ENCODE measurements around the gene NAIP. TPM values are rescaled to one million over a fixed set of nuclear protein-coding genes. Genes with fewer than 3 reads are reported as not detected.
"Not testable (repeated sequence)": the region's sequence is repeated elsewhere in the genome, so short reads cannot be mapped to it uniquely, and the experiment has no call there.

NAIP gene
- total and polyA plus RNA-seq, 2 donors (not counting 1 experiment from before 2014, with no cell fraction given), result 2.7 to 3.8 TPM

DNA sequence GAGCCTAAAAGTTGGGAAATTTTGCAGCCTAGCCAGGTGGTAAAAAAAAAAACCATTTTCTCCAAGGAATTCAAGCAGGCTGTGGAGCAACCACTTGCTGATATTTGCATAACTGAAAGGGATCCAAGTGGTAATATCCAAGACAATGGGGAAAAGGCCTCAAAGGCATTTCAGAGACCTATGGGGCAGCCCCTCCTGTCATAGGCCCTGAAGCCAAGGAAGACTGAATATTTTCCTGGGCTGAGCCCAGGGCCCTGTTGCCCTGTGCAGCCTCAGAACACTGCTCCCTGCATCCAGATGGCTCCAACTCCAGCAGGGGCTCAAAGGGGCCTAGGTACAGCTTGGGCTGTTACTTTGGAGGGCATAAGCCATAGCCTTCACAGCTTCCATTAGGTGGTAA is 60.6 kb downstream of the NAIP start:
- H3K9me3 ChIP-seq (ENCODE audit: control insufficient read depth, insufficient read depth, low read depth, low read length); DNase-seq (ENCODE audit: low read depth in 2 of 2); H2AFZ ChIP-seq (ENCODE audit: low read length): not testable (repeated sequence)

DNA sequence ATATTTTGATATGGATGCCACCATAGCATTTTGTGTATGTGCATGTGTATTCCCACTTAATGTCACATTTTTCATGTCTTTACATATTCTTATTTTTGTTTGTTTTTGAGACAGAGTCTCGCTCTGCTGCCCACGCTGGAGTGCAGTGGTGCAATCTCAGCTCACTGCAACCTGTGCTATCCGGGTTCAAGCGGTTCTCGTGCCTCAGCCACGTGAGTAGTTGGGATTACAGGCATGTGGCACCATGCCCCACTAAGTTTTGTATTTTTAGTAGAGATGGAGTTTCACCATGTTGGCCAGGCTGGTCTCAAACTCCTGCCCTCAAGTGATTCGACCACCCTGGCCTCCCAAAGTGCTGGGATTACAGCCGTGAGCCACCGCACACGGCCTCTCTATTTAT is 72.1 kb downstream of the NAIP start:
- not testable (repeated sequence) for DNase-seq (ENCODE audit: low read depth in 2 of 2); H3K27me3 ChIP-seq (ENCODE audit: control insufficient read depth, insufficient read depth, low read length); H3K79me2 ChIP-seq (ENCODE audit: control insufficient read depth, insufficient read depth, low read length); H3K9me3 ChIP-seq (ENCODE audit: control insufficient read depth, insufficient read depth, low read depth, low read length); H4K20me1 ChIP-seq (ENCODE audit: control insufficient read depth, extremely low read depth, insufficient read depth, low read length); H3K4me1 ChIP-seq (ENCODE audit: control insufficient read depth, extremely low read depth, insufficient read depth, low read length); H2AFZ ChIP-seq (ENCODE audit: low read length); H3K36me3 ChIP-seq (ENCODE audit: control insufficient read depth, insufficient read depth, low read length); H3K9ac ChIP-seq (ENCODE audit: insufficient read depth, low read length); H3K4me2 ChIP-seq (ENCODE audit: extremely low read depth, insufficient read depth, low read length); H3K27ac ChIP-seq (ENCODE audit: insufficient read depth, low read length); H3K4me3 ChIP-seq (replicated peaks in 1 of 4; ENCODE audit: control extremely low read depth in 1 of 4, insufficient read depth in 1 of 4, low read depth in 3 of 4, low read length in 4 of 4)

More for the DNA sequence above, 60.6 kb downstream of the NAIP start:
- not testable (repeated sequence) for H4K20me1 ChIP-seq (ENCODE audit: control insufficient read depth, extremely low read depth, insufficient read depth, low read length); H3K4me1 ChIP-seq (ENCODE audit: control insufficient read depth, extremely low read depth, insufficient read depth, low read length); H3K9ac ChIP-seq (ENCODE audit: insufficient read depth, low read length); H3K27me3 ChIP-seq (ENCODE audit: control insufficient read depth, insufficient read depth, low read length); H3K27ac ChIP-seq (ENCODE audit: insufficient read depth, low read length); H3K79me2 ChIP-seq (ENCODE audit: control insufficient read depth, insufficient read depth, low read length); H3K4me3 ChIP-seq (replicated peaks in 1 of 4; ENCODE audit: control extremely low read depth in 1 of 4, insufficient read depth in 1 of 4, low read depth in 3 of 4, low read length in 4 of 4); H3K36me3 ChIP-seq (ENCODE audit: control insufficient read depth, insufficient read depth, low read length); H3K4me2 ChIP-seq (ENCODE audit: extremely low read depth, insufficient read depth, low read length)

DNA sequence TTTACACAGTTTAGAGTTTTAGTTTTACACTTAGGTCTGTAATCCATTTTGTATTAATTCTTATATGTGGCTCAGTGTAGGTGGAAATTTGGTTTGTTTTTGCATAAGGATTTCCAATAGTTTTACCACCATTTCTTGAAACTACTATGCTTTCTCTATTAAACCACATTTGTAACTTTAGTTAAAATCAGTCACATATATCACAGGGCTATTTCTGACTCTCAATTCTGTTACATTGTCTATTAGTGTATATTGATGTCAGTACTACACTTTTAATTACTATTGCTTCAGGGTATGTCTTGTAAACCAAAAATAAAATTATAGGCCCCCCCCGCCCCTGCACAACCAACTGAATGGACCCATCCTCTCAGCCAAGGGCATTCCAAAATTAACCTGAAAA is 92.6 kb downstream of the NAIP start:
- not testable (repeated sequence) for H4K20me1 ChIP-seq (ENCODE audit: control insufficient read depth, extremely low read depth, insufficient read depth, low read length); H3K9ac ChIP-seq (ENCODE audit: insufficient read depth, low read length); H3K4me2 ChIP-seq (ENCODE audit: extremely low read depth, insufficient read depth, low read length); H3K36me3 ChIP-seq (ENCODE audit: control insufficient read depth, insufficient read depth, low read length); H3K4me1 ChIP-seq (ENCODE audit: control insufficient read depth, extremely low read depth, insufficient read depth, low read length); H3K27me3 ChIP-seq (ENCODE audit: control insufficient read depth, insufficient read depth, low read length); DNase-seq (ENCODE audit: low read depth in 2 of 2); H3K79me2 ChIP-seq (ENCODE audit: control insufficient read depth, insufficient read depth, low read length); H3K4me3 ChIP-seq (replicated peaks in 1 of 4; ENCODE audit: control extremely low read depth in 1 of 4, insufficient read depth in 1 of 4, low read depth in 3 of 4, low read length in 4 of 4); H3K9me3 ChIP-seq (ENCODE audit: control insufficient read depth, insufficient read depth, low read depth, low read length); H3K27ac ChIP-seq (ENCODE audit: insufficient read depth, low read length); H2AFZ ChIP-seq (ENCODE audit: low read length)

DNA sequence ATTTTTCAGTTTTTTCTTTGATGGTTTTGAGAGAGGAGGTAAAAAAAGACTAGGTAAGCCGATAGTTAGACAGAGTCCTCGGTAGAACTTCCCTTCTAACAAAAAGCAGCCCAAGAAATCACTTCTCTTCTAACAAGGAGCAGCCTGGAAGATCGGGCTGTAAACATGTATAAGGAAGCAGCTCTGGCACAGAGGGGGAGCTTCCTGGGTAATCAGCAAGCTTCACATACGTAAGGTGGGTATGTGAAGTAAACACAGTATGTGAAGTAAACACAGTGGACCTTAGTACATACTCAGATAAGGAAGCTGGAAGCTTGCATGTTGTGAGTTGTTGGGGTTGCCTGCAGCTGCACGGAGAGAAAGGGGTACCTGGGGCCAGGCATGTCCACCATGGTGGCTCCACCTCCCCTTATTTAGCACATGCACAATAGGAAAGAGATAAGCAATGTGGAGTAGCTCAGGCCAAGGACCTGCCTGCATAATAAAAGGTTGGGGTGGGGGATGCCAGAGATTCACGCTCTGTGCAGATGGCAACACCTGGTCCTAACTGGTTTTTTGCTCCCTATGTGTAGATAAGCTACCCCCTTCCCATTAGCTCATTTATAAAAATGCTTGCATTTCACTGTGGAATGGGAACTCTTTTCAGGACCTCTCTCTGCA is 93.3 kb downstream of the NAIP start:
- H3K79me2 ChIP-seq (ENCODE audit: control insufficient read depth, insufficient read depth, low read length); H3K9ac ChIP-seq (ENCODE audit: insufficient read depth, low read length); H3K4me2 ChIP-seq (ENCODE audit: extremely low read depth, insufficient read depth, low read length); H3K4me1 ChIP-seq (ENCODE audit: control insufficient read depth, extremely low read depth, insufficient read depth, low read length); H3K4me3 ChIP-seq (replicated peaks in 1 of 4; ENCODE audit: control extremely low read depth in 1 of 4, insufficient read depth in 1 of 4, low read depth in 3 of 4, low read length in 4 of 4); H3K36me3 ChIP-seq (ENCODE audit: control insufficient read depth, insufficient read depth, low read length); H3K27me3 ChIP-seq (ENCODE audit: control insufficient read depth, insufficient read depth, low read length); DNase-seq (ENCODE audit: low read depth in 2 of 2); H3K27ac ChIP-seq (ENCODE audit: insufficient read depth, low read length); H2AFZ ChIP-seq (ENCODE audit: low read length); H4K20me1 ChIP-seq (ENCODE audit: control insufficient read depth, extremely low read depth, insufficient read depth, low read length); H3K9me3 ChIP-seq (ENCODE audit: control insufficient read depth, insufficient read depth, low read depth, low read length): not testable (repeated sequence)

DNA sequence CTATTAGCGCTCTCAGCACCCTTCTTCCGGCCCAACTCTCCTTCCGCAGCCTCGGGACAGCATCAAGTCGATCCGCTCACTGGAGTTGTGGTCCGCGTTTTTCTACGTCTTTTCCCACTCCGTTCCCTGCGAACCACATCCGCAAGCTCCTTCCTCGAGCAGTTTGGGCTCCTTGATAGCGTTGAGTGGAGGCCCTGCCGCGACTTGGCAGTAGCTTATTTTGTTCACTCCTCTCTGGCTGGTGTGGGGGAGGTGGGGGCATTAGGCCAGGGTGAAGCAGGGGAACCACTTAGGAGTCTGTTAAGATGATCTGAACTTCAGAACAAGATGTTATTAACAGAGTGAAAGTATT is 100.0 kb downstream of the NAIP start:
- not testable (repeated sequence) for H3K9ac ChIP-seq (ENCODE audit: insufficient read depth, low read length); H2AFZ ChIP-seq (ENCODE audit: low read length); H3K4me3 ChIP-seq (replicated peaks in 1 of 4; ENCODE audit: control extremely low read depth in 1 of 4, insufficient read depth in 1 of 4, low read depth in 3 of 4, low read length in 4 of 4); H3K9me3 ChIP-seq (ENCODE audit: control insufficient read depth, insufficient read depth, low read depth, low read length); H3K4me2 ChIP-seq (ENCODE audit: extremely low read depth, insufficient read depth, low read length); DNase-seq (ENCODE audit: low read depth in 2 of 2); H3K4me1 ChIP-seq (ENCODE audit: control insufficient read depth, extremely low read depth, insufficient read depth, low read length); H3K27me3 ChIP-seq (ENCODE audit: control insufficient read depth, insufficient read depth, low read length); H3K27ac ChIP-seq (ENCODE audit: insufficient read depth, low read length); H4K20me1 ChIP-seq (ENCODE audit: control insufficient read depth, extremely low read depth, insufficient read depth, low read length); H3K36me3 ChIP-seq (ENCODE audit: control insufficient read depth, insufficient read depth, low read length); H3K79me2 ChIP-seq (ENCODE audit: control insufficient read depth, insufficient read depth, low read length)

Other genes with a start within 250 kb of the NAIP start
- 2.8 and 4.4 TPM in 2 replicates for gene SERF1A, start 124.7 kb downstream of the NAIP start, total RNA-seq
- gene SERF1A, start 124.7 kb downstream of the NAIP start, polyA plus RNA-seq, result 3.8 and 4.9 TPM in 2 replicates
- 23.9 and 27.2 TPM in 2 replicates for gene SMN1, start 100.3 kb downstream of the NAIP start, total RNA-seq
- gene SMN1, start 100.3 kb downstream of the NAIP start, polyA plus RNA-seq, result 37.4 and 40.0 TPM in 2 replicates
- gene GTF2H2, start 42.3 kb upstream of the NAIP start, total RNA-seq, result 13.1 and 20.8 TPM in 2 replicates
- 14.2 and 17.0 TPM in 2 replicates for gene GTF2H2, start 42.3 kb upstream of the NAIP start, polyA plus RNA-seq